Breast epithelium (tissue), 3 donors: ENCODE data around the gene GTF2H3.

ENCODE experiments used
- POLR2A ChIP-seq: fragments of 450-650 bp; IDR thresholded peaks from one replicate; pipeline ENCODE4 v1.6.1; 2016; ENCODE audit warnings: antibody characterized with exemption, mild to moderate bottlenecking, moderate library complexity
- TF ChIP-seq, protein P1 (sequence below), 3 donors: fragments of 450-650 bp; IDR thresholded peaks; one replicate each; pipeline ENCODE4 v1.5.1; 2016 to 2017; ENCODE audit warnings: antibody characterized with exemption in 3 of 3, mild to moderate bottlenecking in 3 of 3, moderate library complexity in 3 of 3

- TF ChIP-seq, protein P1, sequence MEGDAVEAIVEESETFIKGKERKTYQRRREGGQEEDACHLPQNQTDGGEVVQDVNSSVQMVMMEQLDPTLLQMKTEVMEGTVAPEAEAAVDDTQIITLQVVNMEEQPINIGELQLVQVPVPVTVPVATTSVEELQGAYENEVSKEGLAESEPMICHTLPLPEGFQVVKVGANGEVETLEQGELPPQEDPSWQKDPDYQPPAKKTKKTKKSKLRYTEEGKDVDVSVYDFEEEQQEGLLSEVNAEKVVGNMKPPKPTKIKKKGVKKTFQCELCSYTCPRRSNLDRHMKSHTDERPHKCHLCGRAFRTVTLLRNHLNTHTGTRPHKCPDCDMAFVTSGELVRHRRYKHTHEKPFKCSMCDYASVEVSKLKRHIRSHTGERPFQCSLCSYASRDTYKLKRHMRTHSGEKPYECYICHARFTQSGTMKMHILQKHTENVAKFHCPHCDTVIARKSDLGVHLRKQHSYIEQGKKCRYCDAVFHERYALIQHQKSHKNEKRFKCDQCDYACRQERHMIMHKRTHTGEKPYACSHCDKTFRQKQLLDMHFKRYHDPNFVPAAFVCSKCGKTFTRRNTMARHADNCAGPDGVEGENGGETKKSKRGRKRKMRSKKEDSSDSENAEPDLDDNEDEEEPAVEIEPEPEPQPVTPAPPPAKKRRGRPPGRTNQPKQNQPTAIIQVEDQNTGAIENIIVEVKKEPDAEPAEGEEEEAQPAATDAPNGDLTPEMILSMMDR (IDR thresholded peaks at IDR 0.05) = no peak
- TF ChIP-seq POLR2A = no peak
Observed at GRCh38 chr12:123602651-123603195, 30.9 kb upstream of the GTF2H3 start.
